Natural killer cell treated with Interleukin-12 subunit alpha and Interleukin-12 subunit beta and Interleukin-15 and Interleukin-18, amount 100 ng/mL, for 72 hours (primary cell): ENCODE measurements around the gene CT45A8. TPM values are rescaled to one million over a fixed set of nuclear protein-coding genes. Genes with fewer than 3 reads are reported as not detected.
"Not testable (repeated sequence)": the region's sequence is repeated elsewhere in the genome, so short reads cannot be mapped to it uniquely, and the experiment has no call there.

Experiments used
- ATAC-seq, 2 donors: fragments of 150-1000 bp; cut with Tn5 transposase in 1 of 2; sonication (Bioruptor Pico), chemical (Tn5 transposase) in 1 of 2; 2 replicates each; pipeline ENCODE4 v1.10.0; 2021
- DNase-seq: peaks from one replicate; pipeline ENCODE4 v3.0.0; 2022; ENCODE audit warnings: low spot score
- H3K27ac Mint-ChIP-seq, 2 donors: 1 replicate in 1 of 2; 2 replicates in 1 of 2; pipeline ENCODE4 v1.8.0; 2022; ENCODE audit warnings: mixed read lengths in 2 of 2, mild to moderate bottlenecking in 1 of 2, moderate library complexity in 1 of 2
- H3K27me3 Mint-ChIP-seq, 2 donors: 1 replicate in 1 of 2; 2 replicates in 1 of 2; pipeline ENCODE4 v1.8.0; 2022; ENCODE audit warnings: mixed read lengths in 2 of 2
- H3K36me3 Mint-ChIP-seq: one replicate; pipeline ENCODE4 v1.8.0; 2022; ENCODE audit warnings: mixed read lengths
- H3K4me1 Mint-ChIP-seq, 2 donors: 1 replicate in 1 of 2; 2 replicates in 1 of 2; pipeline ENCODE4 v1.8.0; 2022; ENCODE audit warnings: low read depth in 2 of 2, mixed read lengths in 2 of 2, mild to moderate bottlenecking in 1 of 2
- H3K4me3 Mint-ChIP-seq: one replicate; pipeline ENCODE4 v1.8.0; 2022; ENCODE audit warnings: mixed read lengths
- H3K9me3 Mint-ChIP-seq: 2 replicates; pipeline ENCODE4 v1.8.0; 2022; ENCODE audit warnings: mixed read lengths
- total RNA-seq, 2 donors: library from RNA; stranded (reverse); gene quantifications; one replicate each; pipeline ENCODE4 v1.2.3, GENCODE V29; 2022

CT45A8 gene
- total RNA-seq, result not detected

GRCh38 chrX:135854438-135854837, at the start of gene CT45A8:
TSS of gene CT45A8 (minus strand) at chrX:135854538. CDS start at chrX:135850783, 3,755 bp downstream.
- H3K4me3 Mint-ChIP-seq, H3K9me3 Mint-ChIP-seq, H3K27ac Mint-ChIP-seq, H3K4me1 Mint-ChIP-seq, H3K27me3 Mint-ChIP-seq, DNase-seq, ATAC-seq, H3K36me3 Mint-ChIP-seq: not testable (repeated sequence)

- peaks cover 0 to 12% of the 10 kb centered on the region in 2 donors for H3K27me3 Mint-ChIP-seq
- H3K4me3 Mint-ChIP-seq, result no peak within 1 kb of the TSS
- no peaks in the 10 kb centered on the region for H3K9me3 Mint-ChIP-seq
- H3K27ac Mint-ChIP-seq, result no peak within 1 kb of the TSS
- DNase-seq, result no peak
- H3K36me3 Mint-ChIP-seq, result no peaks in the 10 kb centered on the region
- H3K4me1 Mint-ChIP-seq, result no peaks in the 10 kb centered on the region
- ATAC-seq, result no peak
Measured at GRCh38 chrX:135893294-135893817, 39.0 kb upstream of the CT45A8 start, which contains the start of the genes CT45A10 and SAGE1. TSS of gene CT45A10 (minus strand) at chrX:135893444. CDS start at chrX:135885344, 8,100 bp downstream. TSS of gene SAGE1 (plus strand) at chrX:135893716. CDS start at chrX:135896243, 2,527 bp downstream.

GRCh38 chrX:135892781-135893180, 38.4 kb upstream of the CT45A8 start:
- H3K27me3 Mint-ChIP-seq, result peaks cover 0 to 12% of the 10 kb centered on the region in 2 donors
- H3K9me3 Mint-ChIP-seq, result no peaks in the 10 kb centered on the region
- ATAC-seq (peak in 1 of 2 donors; percentile 32), DNase-seq (no peak)
- H3K36me3 Mint-ChIP-seq, result no peaks in the 10 kb centered on the region
- H3K4me3 Mint-ChIP-seq, result no peak overlapping the region
- no peaks in the 10 kb centered on the region for H3K4me1 Mint-ChIP-seq
- no peak overlapping the region for H3K27ac Mint-ChIP-seq

GRCh38 chrX:135890087-135890585, 35.8 kb upstream of the CT45A8 start:
- no peak for DNase-seq
- no peak for ATAC-seq
- Mint-ChIP-seq H3K4me3 (no peak overlapping the region), H3K27ac (no peak overlapping the region), H3K4me1 (no peaks in the 10 kb centered on the region), H3K9me3 (no peaks in the 10 kb centered on the region), H3K36me3 (no peaks in the 10 kb centered on the region), H3K27me3 (peaks cover 0 to 9% of the 10 kb centered on the region in 2 donors)

GRCh38 chrX:135888976-135889375, 34.6 kb upstream of the CT45A8 start:
- H3K9me3 Mint-ChIP-seq, ATAC-seq, H3K27me3 Mint-ChIP-seq, H3K4me1 Mint-ChIP-seq, DNase-seq, H3K4me3 Mint-ChIP-seq, H3K36me3 Mint-ChIP-seq, H3K27ac Mint-ChIP-seq: not testable (repeated sequence)

GRCh38 chrX:135888230-135888629, 33.9 kb upstream of the CT45A8 start:
- not testable (repeated sequence) for H3K9me3 Mint-ChIP-seq, H3K27me3 Mint-ChIP-seq, H3K4me3 Mint-ChIP-seq, H3K36me3 Mint-ChIP-seq, H3K27ac Mint-ChIP-seq, H3K4me1 Mint-ChIP-seq, DNase-seq, ATAC-seq

- not testable (repeated sequence) for DNase-seq, H3K4me3 Mint-ChIP-seq, ATAC-seq, H3K9me3 Mint-ChIP-seq, H3K4me1 Mint-ChIP-seq, H3K27ac Mint-ChIP-seq, H3K36me3 Mint-ChIP-seq, H3K27me3 Mint-ChIP-seq
Measured at GRCh38 chrX:135882741-135883140, 28.4 kb upstream of the CT45A8 start.

- not testable (repeated sequence) for H3K9me3 Mint-ChIP-seq, ATAC-seq, H3K36me3 Mint-ChIP-seq, H3K4me3 Mint-ChIP-seq, H3K27me3 Mint-ChIP-seq, H3K27ac Mint-ChIP-seq, H3K4me1 Mint-ChIP-seq, DNase-seq
Measured at GRCh38 chrX:135871712-135872111, 17.4 kb upstream of the CT45A8 start, which contains the start of gene CT45A9. TSS of gene CT45A9 (minus strand) at chrX:135871812. CDS start at chrX:135868061, 3,751 bp downstream.

GRCh38 chrX:135837180-135837579, 17.2 kb downstream of the CT45A8 start, which contains the start of gene CT45A7:
TSS of gene CT45A7 (minus strand) at chrX:135837280. CDS start at chrX:135833533, 3,747 bp downstream.
- not testable (repeated sequence) for H3K36me3 Mint-ChIP-seq, H3K27ac Mint-ChIP-seq, H3K9me3 Mint-ChIP-seq, ATAC-seq, H3K4me1 Mint-ChIP-seq, DNase-seq, H3K4me3 Mint-ChIP-seq, H3K27me3 Mint-ChIP-seq

- H3K27me3 Mint-ChIP-seq, H3K36me3 Mint-ChIP-seq, ATAC-seq, H3K4me1 Mint-ChIP-seq, H3K4me3 Mint-ChIP-seq, H3K27ac Mint-ChIP-seq, DNase-seq, H3K9me3 Mint-ChIP-seq: not testable (repeated sequence)
Measured at GRCh38 chrX:135819912-135820311, 34.4 kb downstream of the CT45A8 start, which contains the start of gene CT45A2. TSS of gene CT45A2 (minus strand) at chrX:135820012. CDS start at chrX:135816265, 3,747 bp downstream.

- H3K27ac Mint-ChIP-seq, DNase-seq, H3K4me1 Mint-ChIP-seq, H3K27me3 Mint-ChIP-seq, H3K36me3 Mint-ChIP-seq, ATAC-seq, H3K9me3 Mint-ChIP-seq, H3K4me3 Mint-ChIP-seq: not testable (repeated sequence)
Measured at GRCh38 chrX:135802687-135803086, 51.7 kb downstream of the CT45A8 start, which contains the start of gene CT45A6. TSS of gene CT45A6 (minus strand) at chrX:135802787. CDS start at chrX:135798993, 3,794 bp downstream.

Other genes with a start within 250 kb of the CT45A8 start
- gene CT45A1, start 140.9 kb downstream of the CT45A8 start, total RNA-seq, result not detected
- not detected for gene CT45A3, start 86.3 kb downstream of the CT45A8 start, total RNA-seq
- not detected for gene CT45A5, start 69.0 kb downstream of the CT45A8 start, total RNA-seq
- gene CT45A6, start 51.8 kb downstream of the CT45A8 start, total RNA-seq, result not detected
- not detected for gene CT45A2, start 34.5 kb downstream of the CT45A8 start, total RNA-seq
- gene CT45A7, start 17.3 kb downstream of the CT45A8 start, total RNA-seq, result not detected
- gene CT45A9, start 17.3 kb upstream of the CT45A8 start, total RNA-seq, result not detected
- not detected for gene CT45A10, start 38.9 kb upstream of the CT45A8 start, total RNA-seq
- not detected for gene SAGE1, start 39.2 kb upstream of the CT45A8 start, total RNA-seq
- gene MMGT1, start 119.5 kb upstream of the CT45A8 start, total RNA-seq, result 10 to 100 TPM; 16.1 to 22.2 TPM
- gene SLC9A6, start 130.9 kb upstream of the CT45A8 start, total RNA-seq, result 10 to 100 TPM; 16.6 to 18.6 TPM